ENCODE data around the gene COQ5.
"Not testable (repeated sequence)": the region's sequence is repeated elsewhere in the genome, so short reads cannot be mapped to it uniquely, and the experiment has no call there.

Gene COQ5

GRCh38 chr12:120522568-120522967, 6.4 kb downstream of the COQ5 start:
- no peak for DNase-seq

DNA sequence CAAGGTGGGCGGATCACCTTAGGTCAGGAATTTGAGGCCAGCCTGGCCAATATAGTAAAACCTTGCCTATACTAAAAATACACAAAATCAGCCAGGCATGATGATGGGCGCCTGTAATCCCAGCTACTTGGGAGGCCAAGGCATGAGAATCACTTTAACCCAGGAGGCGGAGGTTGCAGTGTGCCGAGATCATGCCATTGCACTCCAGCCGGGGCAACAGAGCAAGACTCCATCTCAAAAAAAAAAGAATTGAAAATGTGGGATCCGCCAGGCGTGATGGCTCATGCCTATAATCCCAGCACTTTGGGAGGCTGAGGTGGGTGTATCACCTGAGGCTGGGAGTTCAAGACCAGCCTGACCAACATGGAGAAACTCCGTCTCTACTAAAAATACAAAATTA, 9.6 kb downstream of the COQ5 start:
- not testable (repeated sequence) for DNase-seq

- DNase-seq = peak; percentile 59
Observed at GRCh38 chr12:120515496-120515895, 13.5 kb downstream of the COQ5 start.

DNA sequence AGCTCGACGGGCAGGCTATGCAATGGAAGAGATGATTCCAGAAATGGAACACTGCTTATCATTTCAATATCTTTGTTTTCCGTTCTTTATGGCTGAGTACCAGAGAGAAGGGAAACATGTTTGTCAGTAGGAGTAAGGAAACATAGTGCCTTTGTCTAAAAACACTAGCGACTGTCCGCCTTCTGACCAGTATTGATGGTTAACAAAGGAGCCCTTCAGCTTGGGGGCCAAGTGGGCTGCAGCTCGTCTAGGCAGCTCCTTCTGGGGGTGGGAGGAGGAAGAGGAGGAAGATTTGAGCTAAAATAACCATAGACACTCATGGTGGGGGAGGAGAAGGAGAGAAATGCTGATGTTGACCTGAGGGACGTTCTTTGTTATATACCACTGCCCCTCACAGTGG, 15.0 kb downstream of the COQ5 start:
- peak; percentile 76 for DNase-seq

- no peak for DNase-seq
Observed at GRCh38 chr12:120508537-120508936, 20.4 kb downstream of the COQ5 start.

DNA sequence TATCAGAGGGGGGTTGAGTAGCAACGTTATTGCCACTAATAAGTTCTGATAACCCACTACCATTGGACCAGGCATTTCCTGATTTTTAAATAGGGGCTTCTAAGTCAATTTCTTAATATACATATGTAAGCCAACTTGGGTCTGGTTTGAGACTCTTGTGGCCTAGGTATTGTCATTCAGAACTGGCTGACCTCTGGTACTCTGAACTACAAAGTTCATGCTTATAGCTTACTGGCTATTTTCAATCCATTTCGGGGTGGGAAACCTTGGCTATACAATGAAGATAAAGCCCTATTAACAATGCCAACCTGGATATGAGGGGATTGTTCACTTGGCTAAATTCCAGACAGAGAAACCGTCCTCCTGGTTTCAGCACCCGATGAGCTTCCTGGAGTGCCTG, 24.4 kb downstream of the COQ5 start:
- no peak for DNase-seq

DNA sequence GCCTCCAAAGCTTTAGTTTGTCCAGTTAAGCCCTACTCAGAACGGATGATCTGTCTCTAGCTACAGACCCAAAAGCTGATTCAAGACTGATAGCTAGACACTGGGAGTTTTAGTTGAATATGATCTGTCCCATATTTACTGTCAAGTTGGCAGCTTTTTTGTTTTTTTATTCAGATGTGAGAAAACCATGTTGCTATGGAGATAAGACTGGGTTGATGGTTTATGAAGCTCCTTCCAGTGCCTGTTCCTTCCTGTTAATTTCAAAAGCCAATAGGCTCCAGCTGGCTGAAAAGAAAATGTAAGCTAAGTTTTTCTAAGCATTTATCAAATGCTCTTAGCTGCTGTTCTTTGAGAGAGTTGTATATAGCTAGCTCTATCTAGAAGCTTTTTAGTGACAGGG, 28.4 kb downstream of the COQ5 start:
- no peak for DNase-seq

DNA sequence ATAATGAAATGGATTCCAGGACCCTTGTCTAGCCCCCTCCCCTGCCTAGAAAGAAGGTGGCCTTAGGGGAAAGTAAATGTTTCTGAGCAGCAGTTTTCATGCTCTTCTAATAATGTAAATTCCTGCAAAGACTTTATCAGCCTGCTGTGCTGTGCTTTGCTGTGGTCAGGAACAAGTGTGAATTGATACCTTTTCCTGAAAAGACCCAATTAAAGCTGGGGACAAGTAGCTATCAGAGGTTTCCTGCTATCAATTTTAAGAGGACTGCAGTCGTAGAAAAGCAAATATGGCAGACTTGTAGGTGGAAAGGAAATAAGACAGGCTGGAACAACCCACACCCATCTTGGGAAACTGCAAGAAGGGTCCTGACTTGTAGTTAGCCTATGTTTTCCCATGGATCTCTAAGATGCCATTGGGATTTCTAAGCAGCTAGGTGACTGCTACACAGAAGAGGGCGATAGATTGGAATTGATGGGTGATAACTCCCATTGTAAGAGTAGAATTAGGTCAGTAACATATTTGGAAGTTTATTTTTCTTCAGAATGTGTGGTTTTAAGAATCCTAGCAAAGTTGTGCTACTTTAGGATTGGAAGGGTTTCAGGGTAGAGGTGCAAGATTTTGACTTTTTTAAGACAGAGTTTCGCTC, 30.0 kb downstream of the COQ5 start:
- DNase-seq = no peak

GRCh38 chr12:120497524-120498150, 31.3 kb downstream of the COQ5 start:
- no peak for DNase-seq

DNA sequence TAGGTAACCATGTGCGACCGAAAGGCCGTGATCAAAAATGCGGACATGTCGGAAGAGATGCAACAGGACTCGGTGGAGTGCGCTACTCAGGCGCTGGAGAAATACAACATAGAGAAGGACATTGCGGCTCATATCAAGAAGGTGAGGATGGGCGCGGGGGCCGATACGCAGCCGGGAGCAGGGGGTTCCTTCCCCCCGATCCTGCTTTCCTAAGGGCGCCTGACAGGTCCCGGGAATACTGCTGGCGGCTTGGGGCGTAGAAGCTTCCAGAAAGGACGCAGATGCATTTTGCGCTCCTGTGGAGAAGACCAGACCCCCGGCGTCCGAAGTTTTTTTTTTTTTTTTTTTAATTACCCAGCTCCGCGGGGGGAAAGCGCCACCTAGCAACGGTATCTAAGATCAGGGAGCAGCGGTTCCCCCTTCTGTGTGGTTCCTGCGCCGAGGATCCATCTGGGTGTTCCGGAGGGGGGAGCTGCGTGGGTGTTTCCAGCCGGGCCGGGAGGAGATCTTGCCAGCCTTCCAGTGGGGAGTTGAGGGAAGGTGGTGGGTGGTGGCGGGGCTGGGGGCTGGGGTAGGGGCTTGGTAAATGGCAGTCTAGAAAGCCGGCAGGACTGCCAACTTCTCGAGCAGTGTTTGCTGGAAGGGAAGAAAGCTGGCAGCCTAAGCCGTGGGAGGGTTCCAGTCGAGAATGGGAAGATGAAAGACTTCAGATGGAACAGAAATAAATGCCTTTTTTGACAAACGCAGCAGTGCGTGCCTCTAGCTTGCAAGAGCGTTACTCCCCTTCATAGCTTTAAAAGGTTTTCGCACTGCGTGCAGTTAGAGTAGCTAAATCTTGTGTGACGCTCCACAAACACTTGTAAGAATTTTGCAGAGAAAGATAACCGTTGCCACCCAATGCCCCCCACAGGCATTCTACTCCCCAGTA, 32.3 kb downstream of the COQ5 start:
- DNase-seq = peak; percentile 76

- DNase-seq = peak; percentile 95
Observed at GRCh38 chr12:120495731-120496412, 33.1 kb downstream of the COQ5 start, which contains the start of gene DYNLL1. Gene DYNLL1, plus strand, starts transcription at chr12:120496113. Its CDS starts 309 bp downstream, at chr12:120496422.

GRCh38 chr12:120495186-120495730, 33.7 kb downstream of the COQ5 start:
- no peak for DNase-seq

DNA sequence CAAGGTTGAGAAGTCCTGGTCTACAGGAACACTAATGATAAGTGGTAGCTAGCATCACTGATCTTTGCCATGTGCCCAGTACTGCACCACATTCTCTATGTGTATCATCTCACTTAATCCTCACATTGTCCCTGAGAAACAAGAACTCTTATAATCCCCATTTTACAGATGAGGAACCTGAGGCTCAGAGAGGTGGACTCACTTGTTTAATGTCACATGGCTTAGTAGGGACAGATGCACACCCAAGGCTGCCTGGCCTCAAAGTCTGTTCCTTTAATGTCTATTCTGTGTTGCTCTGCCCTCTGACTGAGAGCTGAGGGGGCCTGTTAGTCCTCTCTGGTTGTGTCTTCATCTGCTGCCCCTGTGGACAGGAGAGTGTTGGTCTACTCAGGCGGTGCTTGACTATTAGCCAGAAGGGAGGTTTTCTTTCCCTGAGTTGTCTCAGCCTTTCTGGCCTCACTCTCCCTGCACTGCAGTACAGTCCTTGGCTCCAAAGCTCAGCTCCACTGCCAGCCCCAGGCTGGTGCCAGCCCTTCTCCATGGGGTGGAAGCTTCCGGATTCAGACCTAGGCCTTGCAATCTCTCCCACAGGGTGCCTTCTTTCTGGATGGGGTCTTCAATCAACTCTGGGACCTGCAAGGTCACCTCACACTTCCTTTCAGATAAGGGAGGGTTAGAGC, 38.0 kb downstream of the COQ5 start:
- peak; percentile 42 for DNase-seq

DNA sequence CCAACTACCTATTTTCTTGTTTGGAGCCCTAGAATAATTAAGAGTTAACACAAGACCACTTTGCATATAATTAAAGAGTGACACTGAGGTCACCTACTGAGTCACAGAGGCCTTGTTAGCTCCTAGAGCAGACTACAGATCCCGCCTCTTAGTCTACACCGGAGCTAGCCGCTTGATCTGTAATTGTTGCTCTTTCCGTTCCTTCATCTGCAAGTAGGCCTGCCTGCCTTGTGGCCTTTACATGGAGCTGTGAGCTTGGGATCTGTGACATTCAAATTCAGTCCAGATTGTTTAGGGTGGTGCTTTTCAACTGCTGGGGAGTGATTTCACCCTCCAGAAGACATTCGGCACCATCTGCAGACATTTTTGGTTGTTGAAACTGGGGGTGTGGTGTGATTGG, 38.6 kb downstream of the COQ5 start:
- no peak for DNase-seq

DNA sequence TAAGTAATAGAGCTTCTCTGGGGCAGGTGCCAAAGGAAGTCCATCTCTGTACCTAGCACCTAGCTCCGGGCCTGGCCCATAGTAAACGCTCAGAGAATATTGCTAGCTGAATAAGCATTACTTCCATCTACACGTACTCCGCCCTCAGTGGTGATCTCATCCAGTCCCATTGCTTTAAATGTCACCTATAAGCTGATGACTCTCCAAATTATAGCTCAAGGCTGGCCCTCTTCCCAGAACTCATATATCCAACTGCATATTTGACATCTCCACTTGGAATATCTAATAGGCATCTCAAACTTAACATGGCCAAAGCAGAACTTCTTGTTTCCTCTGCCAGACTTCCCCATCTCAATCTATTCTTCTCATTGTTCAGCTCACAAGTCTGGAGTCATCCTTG, 39.9 kb downstream of the COQ5 start:
- no peak for DNase-seq

DNA sequence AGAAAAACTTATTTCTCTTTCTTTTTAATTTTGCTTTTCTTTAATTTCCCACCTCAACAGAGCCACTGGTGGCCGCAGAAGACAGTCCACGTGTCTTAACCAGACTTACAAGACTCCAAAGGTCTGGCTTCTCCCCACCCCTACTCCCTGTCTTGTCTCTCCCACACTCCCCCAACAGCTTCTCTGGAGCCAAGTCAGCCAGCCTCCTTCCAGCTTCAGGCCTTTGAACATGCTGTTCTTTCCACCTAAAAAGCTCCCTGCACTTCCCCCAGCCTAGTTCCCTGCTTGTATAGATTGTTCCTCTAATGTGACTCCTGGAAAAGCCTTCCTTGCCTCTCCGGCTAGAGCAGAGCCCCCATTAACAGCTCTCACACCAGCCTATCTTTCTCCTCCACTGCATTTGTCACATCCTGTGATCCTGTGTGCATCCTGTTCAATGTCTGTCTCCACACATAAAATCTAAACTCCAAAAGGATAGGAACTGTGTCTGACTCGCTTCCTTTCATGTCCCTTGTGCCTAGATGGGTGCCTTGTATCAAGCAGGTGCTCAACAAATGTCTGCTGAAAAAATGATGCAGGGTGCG, 40.8 kb downstream of the COQ5 start:
- DNase-seq = peak; percentile 45

DNA sequence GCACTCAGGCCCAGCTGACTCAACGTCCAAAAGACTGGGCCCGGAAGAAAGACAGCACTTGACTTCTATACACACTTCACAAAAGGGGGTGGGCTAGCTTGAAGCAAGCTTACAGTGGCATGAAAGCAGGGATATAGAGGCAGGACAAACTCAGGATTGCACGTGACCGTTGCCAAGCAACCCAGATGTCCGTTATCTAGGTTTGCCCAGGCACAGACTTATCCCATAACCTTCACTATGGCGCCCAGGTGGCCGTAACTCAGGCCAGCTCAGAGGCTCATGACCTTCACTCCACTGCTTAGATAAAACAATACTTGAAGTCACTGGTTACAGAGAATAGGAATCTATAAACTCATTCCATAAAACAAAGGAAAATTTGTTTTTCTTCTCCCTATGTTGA, 41.4 kb downstream of the COQ5 start:
- DNase-seq = not testable (repeated sequence)

- DNase-seq = no peak
Observed at GRCh38 chr12:120485961-120486881, 42.7 kb downstream of the COQ5 start.

DNA sequence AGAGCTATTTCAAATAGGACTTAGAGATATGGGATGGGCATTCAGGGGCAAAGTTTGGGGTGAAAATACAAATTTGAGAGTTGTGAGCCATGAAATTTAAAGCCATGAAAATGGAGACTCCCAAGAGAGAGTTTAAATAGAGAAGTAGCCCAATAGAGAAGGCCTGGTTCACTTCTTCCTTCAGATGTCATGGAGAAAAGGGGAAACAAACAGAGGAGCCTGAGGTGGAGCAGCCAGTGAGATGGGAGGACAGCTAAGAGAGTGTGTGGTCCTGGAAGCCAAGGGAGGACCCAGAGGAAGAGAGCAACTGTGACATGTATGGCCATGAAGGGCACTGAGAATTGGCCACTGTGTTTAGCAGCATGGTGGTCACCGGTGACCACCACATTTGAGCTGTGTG, 45.3 kb downstream of the COQ5 start:
- DNase-seq = no peak

- no peak for DNase-seq
Observed at GRCh38 chr12:120481022-120481767, 47.8 kb downstream of the COQ5 start.

Measured in midbrain (tissue), 1 donor.